CD14-positive monocyte (primary cell): ENCODE results near the gene RHOF. TPM values are rescaled to one million over a fixed set of nuclear protein-coding genes. Genes with fewer than 3 reads are reported as not detected.

Experiments
- DNase-seq, 3 donors: peaks; one replicate each; pipeline ENCODE4 v3.0.0-alpha.2; 2011 to 2022
- H2AFZ ChIP-seq: 2 replicates; pipeline ENCODE4 v1.6.0; 2012; ENCODE audit warnings: mild to moderate bottlenecking, low read depth, low read length, inconsistent platforms; ENCODE audit not compliant: insufficient read depth, poor library complexity, severe bottlenecking
- H3K27ac ChIP-seq, 2 donors: 1 replicate in 1 of 2; 2 replicates in 1 of 2; pipeline ENCODE4 v1.5.1; 2012 to 2013; ENCODE audit warnings: low read length in 2 of 2, control low read depth in 1 of 2, inconsistent platforms in 1 of 2, low read depth in 1 of 2, mild to moderate bottlenecking in 1 of 2
- H3K27me3 ChIP-seq, 2 donors: one replicate each; pipeline versions ENCODE4 v1.6.0 to v1.6.1; 2011 to 2013; ENCODE audit warnings: low read length in 2 of 2; ENCODE audit not compliant: control insufficient read depth in 2 of 2, insufficient read depth in 2 of 2
- H3K36me3 ChIP-seq, 2 donors: replicated peaks in 1 of 2; 1 replicate in 1 of 2; 2 replicates in 1 of 2; pipeline versions ENCODE4 v1.5.1 to v1.6.1; 2012 to 2013; ENCODE audit warnings: low read length in 2 of 2, control low read depth in 1 of 2, inconsistent platforms in 1 of 2, mild to moderate bottlenecking in 1 of 2; ENCODE audit not compliant: insufficient read depth in 2 of 2, control insufficient read depth in 1 of 2
- H3K4me1 ChIP-seq, 2 donors: 1 replicate in 1 of 2; 2 replicates in 1 of 2; pipeline versions ENCODE4 v1.5.1 to v1.6.1; 2012 to 2013; ENCODE audit warnings: low read length in 2 of 2, control low read depth in 1 of 2, inconsistent platforms in 1 of 2, mild to moderate bottlenecking in 1 of 2, moderate library complexity in 1 of 2; ENCODE audit not compliant: insufficient read depth in 2 of 2, control insufficient read depth in 1 of 2
- H3K4me2 ChIP-seq: replicated peaks from 2 replicates; pipeline ENCODE3; 2012; ENCODE audit warnings: low read length, moderate library complexity, mild to moderate bottlenecking; ENCODE audit not compliant: poor library complexity, severe bottlenecking; ENCODE audit errors: extremely low read depth
- H3K4me3 ChIP-seq, 3 experiments: fragments of 200-600 bp in 1 of 3; sonication (generic) in 1 of 3; replicated peaks in 1 of 3; 1 replicate in 2 of 3; 2 replicates in 1 of 3; pipeline ENCODE4 v1.5.1; 2011 to 2013; ENCODE audit warnings: low read length in 3 of 3, mild to moderate bottlenecking in 3 of 3, control low read depth in 2 of 3, low read depth in 2 of 3, inconsistent platforms in 1 of 3, moderate library complexity in 1 of 3
- H3K79me2 ChIP-seq: 2 replicates; pipeline ENCODE4 v1.6.0; 2012; ENCODE audit warnings: mild to moderate bottlenecking, control low read depth, inconsistent platforms, low read length, moderate library complexity; ENCODE audit not compliant: insufficient read depth
- H3K9ac ChIP-seq: 2 replicates; pipeline ENCODE4 v1.6.0; 2017; ENCODE audit warnings: low read length, mild to moderate bottlenecking; ENCODE audit not compliant: insufficient read depth, poor library complexity, severe bottlenecking
- H3K9me3 ChIP-seq, 2 donors: replicated peaks in 1 of 2; 1 replicate in 1 of 2; 2 replicates in 1 of 2; pipeline versions ENCODE4 v1.5.1 to v1.6.1; 2012 to 2013; ENCODE audit warnings: low read length in 2 of 2, control low read depth in 1 of 2; ENCODE audit not compliant: control insufficient read depth in 1 of 2, insufficient read depth in 1 of 2
- H4K20me1 ChIP-seq: 2 replicates; pipeline ENCODE4 v1.6.0; 2012; ENCODE audit warnings: mild to moderate bottlenecking, low read length, control low read depth, moderate library complexity; ENCODE audit not compliant: insufficient read depth
- H3K27ac Mint-ChIP-seq, 7 donors: one replicate each; pipeline ENCODE4 v1.8.0; 2020; ENCODE audit warnings: mild to moderate bottlenecking in 7 of 7, mixed read lengths in 7 of 7, moderate library complexity in 6 of 7, inconsistent platforms in 2 of 7
- H3K27me3 Mint-ChIP-seq, 3 donors: one replicate each; pipeline ENCODE4 v1.8.0; 2021 to 2022; ENCODE audit warnings: low read depth in 3 of 3, mild to moderate bottlenecking in 3 of 3, mixed read lengths in 3 of 3, moderate library complexity in 3 of 3, inconsistent platforms in 1 of 3
- H3K36me3 Mint-ChIP-seq, 2 donors: one replicate each; pipeline ENCODE4 v1.8.0; 2020; ENCODE audit warnings: mixed read lengths in 2 of 2, inconsistent platforms in 1 of 2, mild to moderate bottlenecking in 1 of 2
- H3K4me1 Mint-ChIP-seq: one replicate; pipeline ENCODE4 v1.8.0; 2020; ENCODE audit warnings: mild to moderate bottlenecking, mixed read lengths
- H3K4me3 Mint-ChIP-seq, 2 donors: one replicate each; pipeline ENCODE4 v1.8.0; 2020; ENCODE audit warnings: mild to moderate bottlenecking in 2 of 2, mixed read lengths in 2 of 2, moderate library complexity in 1 of 2
- H3K9me3 Mint-ChIP-seq, 7 donors: one replicate each; pipeline ENCODE4 v1.8.0; 2020 to 2022; ENCODE audit warnings: mixed read lengths in 7 of 7, mild to moderate bottlenecking in 6 of 7, moderate library complexity in 6 of 7, inconsistent platforms in 2 of 7
- CTCF ChIP-seq: fragments of 200-600 bp; IDR thresholded peaks from one replicate; pipeline ENCODE4 v1.8.0; 2022; ENCODE audit warnings: antibody characterized with exemption, mild to moderate bottlenecking
- WGBS: methylation state at CpG from one replicate; pipeline ENCODE4 v1.1.5; 2013; ENCODE audit warnings: missing lambda C conversion rate; ENCODE audit not compliant: insufficient coverage; 5-methylcytosine and 5-hydroxymethylcytosine counted together
- intact Hi-C, 2 donors: fragments of 100-400 bp; cut with micrococcal nuclease; formaldehyde crosslinking; loops; one replicate each; pipeline versions ENCODE4 v1.15.0 to v1.15.1; 2023
- polyA plus RNA-seq, 3 donors: library from polyadenylated mRNA; depleted of rRNA in 1 of 3; unstranded in 2 of 3; stranded (reverse) in 1 of 3; fragments of 300-500 nt in 2 of 3; fragments of >200 nt in 1 of 3; fragmentation: Illumina TruSeq in 2 of 3; gene quantifications; 1 replicate in 2 of 3; 2 replicates in 1 of 3; pipeline ENCODE4 v1.2.3, GENCODE V29; 2012 to 2021

The RHOF gene
- polyA plus RNA-seq, 3 donors: 7.1 to 25.9 (median 13.6) TPM

DNA sequence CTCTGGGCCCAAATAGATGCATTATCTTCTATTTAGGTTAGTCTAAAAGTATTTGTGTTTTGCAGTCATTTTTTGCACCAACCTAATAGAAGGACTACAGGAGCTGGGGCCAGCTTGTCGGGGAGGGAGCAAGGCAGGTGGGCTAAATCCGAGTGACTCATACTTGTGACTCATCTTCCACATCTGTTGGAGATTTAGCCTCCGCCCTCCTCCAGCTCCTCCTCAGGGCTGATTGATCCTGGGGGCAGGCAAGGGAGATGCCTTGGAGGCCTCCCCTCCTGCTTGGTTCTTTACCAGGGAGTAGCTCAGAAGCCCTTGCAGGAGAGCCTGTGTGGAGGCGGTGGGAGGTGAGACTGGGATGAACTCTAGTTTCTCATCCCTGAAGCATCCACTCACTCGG is 27.9 kb downstream of the RHOF start:
- H3K27ac ChIP-seq: no peak overlapping the region
- H3K4me1 Mint-ChIP-seq: peaks cover 6% of the 10 kb centered on the region
- H4K20me1 ChIP-seq: no peaks in the 10 kb centered on the region
- no peak overlapping the region for H3K27ac Mint-ChIP-seq
- H3K36me3 ChIP-seq: no peaks in the 10 kb centered on the region
- no peak overlapping the region for H2AFZ ChIP-seq
- no peak overlapping the region for H3K4me2 ChIP-seq
- peaks cover 0 to 2% (median 0%) of the 10 kb centered on the region in 3 donors for H3K27me3 Mint-ChIP-seq
- H3K4me1 ChIP-seq: no peaks in the 10 kb centered on the region
- no peak for DNase-seq
- no peaks in the 10 kb centered on the region for H3K9me3 Mint-ChIP-seq
- H3K9me3 ChIP-seq: no peaks in the 10 kb centered on the region
- no peaks in the 10 kb centered on the region for H3K27me3 ChIP-seq
- intact Hi-C loops: no loop called here
- no peaks in the 10 kb centered on the region for H3K79me2 ChIP-seq
- H3K4me3 Mint-ChIP-seq: no peak overlapping the region
- H3K36me3 Mint-ChIP-seq: peaks cover 0 to 2% of the 10 kb centered on the region in 2 donors
- no peak overlapping the region for H3K4me3 ChIP-seq
- H3K9ac ChIP-seq: no peak overlapping the region
- no peak for TF ChIP-seq CTCF
- WGBS: 100% methylated on average over 1 of the region's 5 CpGs

- TF ChIP-seq CTCF: no peak
- Histone ChIP-seq H3K36me3 (no peaks in the 10 kb centered on the region), H3K4me1 (no peaks in the 10 kb centered on the region), H3K9ac (no peak overlapping the region), H2AFZ (no peak overlapping the region), H3K9me3 (no peaks in the 10 kb centered on the region), H4K20me1 (no peaks in the 10 kb centered on the region), H3K27me3 (no peaks in the 10 kb centered on the region), H3K4me3 (no peak overlapping the region), H3K79me2 (no peaks in the 10 kb centered on the region), H3K27ac (no peak overlapping the region), H3K4me2 (no peak overlapping the region)
- Mint-ChIP-seq H3K27me3 (peaks cover 0 to 2% (median 0%) of the 10 kb centered on the region in 3 donors), H3K4me3 (no peak overlapping the region), H3K9me3 (no peaks in the 10 kb centered on the region), H3K36me3 (peaks cover 0 to 2% of the 10 kb centered on the region in 2 donors), H3K4me1 (peaks cover 2% of the 10 kb centered on the region), H3K27ac (no peak overlapping the region)
- no CpG with 5 or more reads among the region's 3 CpGs for WGBS
- intact Hi-C loops: no loop called here
- no peak for DNase-seq
Observed at GRCh38 chr12:121764808-121765207, 28.7 kb downstream of the RHOF start.
